Activated T-helper 9 cell treated with anti-CD3 and anti-CD28 coated beads, Interleukin-2, amount 50 U/mL, for 16 hours (primary cell): Measurements from ENCODE around the gene NRG3.

ENCODE experiments used
- DNase-seq: peaks from one replicate; pipeline ENCODE4 v3.0.0-alpha.2; 2020; ENCODE audit warnings: low read depth

The NRG3 gene

GRCh38 chr10:82827901-82828300 lies 952.9 kb downstream of the NRG3 start:
- DNase-seq = no peak

- no peak for DNase-seq
Measured at GRCh38 chr10:82847242-82847641, 972.2 kb downstream of the NRG3 start.

GRCh38 chr10:82850191-82850590 lies 975.2 kb downstream of the NRG3 start:
- DNase-seq = no peak

GRCh38 chr10:82856957-82857613 lies 982.1 kb downstream of the NRG3 start:
- no peak for DNase-seq

GRCh38 chr10:82861889-82862288 lies 986.9 kb downstream of the NRG3 start:
- DNase-seq = no peak

- DNase-seq = no peak
Measured at GRCh38 chr10:82865366-82865765, 990.4 kb downstream of the NRG3 start.

- DNase-seq = no peak
Measured at GRCh38 chr10:82866424-82867020, 991.5 kb downstream of the NRG3 start.

- DNase-seq = no peak
Measured at GRCh38 chr10:82867056-82867455, 992.1 kb downstream of the NRG3 start.

- no peak for DNase-seq
Measured at GRCh38 chr10:82874671-82875070, 999.7 kb downstream of the NRG3 start.

- DNase-seq = no peak
Measured at GRCh38 chr10:82880776-82881290, 1005.8 kb downstream of the NRG3 start.

- DNase-seq = no peak
Measured at GRCh38 chr10:82882722-82883121, 1007.7 kb downstream of the NRG3 start.

GRCh38 chr10:82883603-82884002 lies 1008.6 kb downstream of the NRG3 start:
- no peak for DNase-seq

- no peak for DNase-seq
Measured at GRCh38 chr10:82887488-82887887, 1012.5 kb downstream of the NRG3 start.

- no peak for DNase-seq
Measured at GRCh38 chr10:82888809-82889455, 1013.9 kb downstream of the NRG3 start.

GRCh38 chr10:82889728-82890127 lies 1014.7 kb downstream of the NRG3 start:
- DNase-seq = no peak

GRCh38 chr10:82890573-82890972 lies 1015.6 kb downstream of the NRG3 start:
- DNase-seq = no peak

GRCh38 chr10:82908096-82908495 lies 1033.1 kb downstream of the NRG3 start:
- no peak for DNase-seq

- DNase-seq = no peak
Measured at GRCh38 chr10:82908751-82909150, 1033.8 kb downstream of the NRG3 start.

- DNase-seq = no peak
Measured at GRCh38 chr10:82910301-82910700, 1035.3 kb downstream of the NRG3 start.

GRCh38 chr10:82914655-82915136 lies 1039.7 kb downstream of the NRG3 start:
- DNase-seq = no peak

GRCh38 chr10:82916941-82917340 lies 1041.9 kb downstream of the NRG3 start:
- DNase-seq = no peak

GRCh38 chr10:82918022-82918421 lies 1043.0 kb downstream of the NRG3 start:
- no peak for DNase-seq

- no peak for DNase-seq
Measured at GRCh38 chr10:82922046-82922445, 1047.1 kb downstream of the NRG3 start.
